AG04449 (cell line): ENCODE results near the gene ATG13.

Source experiments
- CTCF ChIA-PET: fragments of 350-600 bp; formaldehyde crosslinking; extraction: SDS; loops from one replicate; lab custom pipeline; 2021; ENCODE audit warnings: antibody characterized with exemption; lab: Yijun Ruan, JAX
- POLR2A ChIA-PET: fragments of 400-600, 350-600 bp; formaldehyde crosslinking; extraction: SDS; loops from one replicate; lab custom pipeline; 2020; ENCODE audit warnings: antibody characterized with exemption, inconsistent platforms; lab: Yijun Ruan, JAX
- DNase-seq: peaks from one replicate; pipeline ENCODE4 v3.0.0-alpha.2; 2010; ENCODE audit warnings: low read depth, low spot score
- H3K4me3 ChIP-seq: 2 replicates; pipeline ENCODE4 v1.5.1; 2011; ENCODE audit warnings: low read depth, mild to moderate bottlenecking, control low read depth, low read length
- TF ChIP-seq, protein P1 (sequence below): IDR thresholded peaks from one replicate; pipeline ENCODE4 v1.5.1; 2011; ENCODE audit warnings: mild to moderate bottlenecking, moderate library complexity, low read length, control low read depth, inconsistent platforms; ENCODE audit not compliant: insufficient read depth; ENCODE audit errors: missing control alignments

Gene ATG13

DNA sequence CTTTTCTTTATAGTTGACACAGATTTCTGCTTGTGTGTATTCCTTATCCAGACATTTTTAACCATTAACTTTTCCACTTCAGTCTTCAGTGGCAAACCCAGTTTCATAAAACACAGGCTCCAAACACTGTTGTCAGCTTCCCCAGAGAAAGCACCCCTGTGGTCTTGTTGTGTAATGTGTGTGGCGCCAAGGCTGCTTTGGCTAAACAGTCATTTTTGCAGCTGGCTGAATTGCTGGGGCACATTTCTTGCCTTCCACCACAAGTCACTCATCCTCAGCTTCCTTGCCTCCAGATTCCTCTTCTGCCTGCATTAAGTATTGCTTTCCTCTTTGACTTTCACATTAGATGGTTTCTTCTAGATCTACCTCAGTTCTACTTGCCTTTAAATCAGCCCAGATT lies 42.6 kb downstream of the ATG13 start:
- DNase-seq, result peak; percentile 70

DNA sequence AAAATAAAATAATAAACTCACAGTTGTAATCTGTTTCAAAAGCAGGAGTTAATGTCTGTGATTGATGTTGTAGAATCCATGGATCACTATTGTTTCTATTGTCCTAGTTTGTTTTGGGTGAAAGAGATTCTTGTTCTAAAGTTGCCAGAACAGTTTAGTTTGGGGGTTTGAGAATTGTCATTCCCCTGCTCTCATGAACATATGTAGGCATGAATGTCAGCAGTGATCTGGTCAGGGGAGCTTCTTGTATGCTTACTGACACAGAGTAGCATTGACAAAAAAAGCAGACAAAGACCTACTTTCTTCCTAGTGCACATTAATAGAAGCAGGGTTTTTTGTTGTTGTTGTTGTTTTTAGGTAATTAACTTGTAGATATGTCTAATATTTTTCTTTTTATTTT lies 44.5 kb downstream of the ATG13 start:
- CTCF ChIA-PET, result interaction anchor here (1.0 kb wide), 1 partner anchor 12 kb away, joined by 4 read pairs; no protein-coding TSS in a partner anchor
- H3K4me3 ChIP-seq, result no peak overlapping the region
- no peak for DNase-seq

More for the DNA sequence above, 42.6 kb downstream of the ATG13 start:
- CTCF ChIA-PET, result interaction anchor here (1.5 to 2.8 kb wide), 2 partner anchors 10 to 12 kb away, joined by 4 to 12 read pairs; no protein-coding TSS in a partner anchor
- H3K4me3 ChIP-seq, result no peak overlapping the region
- TF ChIP-seq, protein P1, sequence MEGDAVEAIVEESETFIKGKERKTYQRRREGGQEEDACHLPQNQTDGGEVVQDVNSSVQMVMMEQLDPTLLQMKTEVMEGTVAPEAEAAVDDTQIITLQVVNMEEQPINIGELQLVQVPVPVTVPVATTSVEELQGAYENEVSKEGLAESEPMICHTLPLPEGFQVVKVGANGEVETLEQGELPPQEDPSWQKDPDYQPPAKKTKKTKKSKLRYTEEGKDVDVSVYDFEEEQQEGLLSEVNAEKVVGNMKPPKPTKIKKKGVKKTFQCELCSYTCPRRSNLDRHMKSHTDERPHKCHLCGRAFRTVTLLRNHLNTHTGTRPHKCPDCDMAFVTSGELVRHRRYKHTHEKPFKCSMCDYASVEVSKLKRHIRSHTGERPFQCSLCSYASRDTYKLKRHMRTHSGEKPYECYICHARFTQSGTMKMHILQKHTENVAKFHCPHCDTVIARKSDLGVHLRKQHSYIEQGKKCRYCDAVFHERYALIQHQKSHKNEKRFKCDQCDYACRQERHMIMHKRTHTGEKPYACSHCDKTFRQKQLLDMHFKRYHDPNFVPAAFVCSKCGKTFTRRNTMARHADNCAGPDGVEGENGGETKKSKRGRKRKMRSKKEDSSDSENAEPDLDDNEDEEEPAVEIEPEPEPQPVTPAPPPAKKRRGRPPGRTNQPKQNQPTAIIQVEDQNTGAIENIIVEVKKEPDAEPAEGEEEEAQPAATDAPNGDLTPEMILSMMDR, result no peak
- POLR2A ChIA-PET, result no interaction called here

DNA sequence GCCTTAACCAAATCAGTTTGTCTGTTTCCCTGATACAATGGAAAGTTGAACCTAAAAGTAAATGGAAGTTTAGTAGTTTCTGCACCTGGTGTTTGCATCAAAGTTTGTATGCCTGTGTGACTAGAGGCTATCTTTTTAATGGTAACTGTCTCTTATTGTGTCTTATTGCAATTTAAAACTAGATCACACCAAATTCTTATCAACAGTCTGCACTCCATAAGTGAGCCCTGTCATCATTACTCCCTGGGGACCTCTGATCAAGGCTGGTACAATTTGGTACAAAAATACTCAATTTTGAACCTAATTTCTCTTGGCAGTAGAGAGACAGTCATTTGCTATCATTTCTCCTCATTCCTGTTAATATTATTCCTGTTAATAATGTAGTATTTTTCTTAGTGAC lies 45.0 kb downstream of the ATG13 start:
- TF ChIP-seq, protein P1, result no peak
- ChIA-PET POLR2A (no interaction called here), CTCF (interaction anchor here (1.0 to 1.4 kb wide), 3 partner anchors 9 to 13 kb away, joined by 4 read pairs; no protein-coding TSS in a partner anchor)
- no peak overlapping the region for H3K4me3 ChIP-seq
- no peak for DNase-seq

More for the DNA sequence above, 44.5 kb downstream of the ATG13 start:
- POLR2A ChIA-PET, result no interaction called here
- TF ChIP-seq, protein P1, result no peak

DNA sequence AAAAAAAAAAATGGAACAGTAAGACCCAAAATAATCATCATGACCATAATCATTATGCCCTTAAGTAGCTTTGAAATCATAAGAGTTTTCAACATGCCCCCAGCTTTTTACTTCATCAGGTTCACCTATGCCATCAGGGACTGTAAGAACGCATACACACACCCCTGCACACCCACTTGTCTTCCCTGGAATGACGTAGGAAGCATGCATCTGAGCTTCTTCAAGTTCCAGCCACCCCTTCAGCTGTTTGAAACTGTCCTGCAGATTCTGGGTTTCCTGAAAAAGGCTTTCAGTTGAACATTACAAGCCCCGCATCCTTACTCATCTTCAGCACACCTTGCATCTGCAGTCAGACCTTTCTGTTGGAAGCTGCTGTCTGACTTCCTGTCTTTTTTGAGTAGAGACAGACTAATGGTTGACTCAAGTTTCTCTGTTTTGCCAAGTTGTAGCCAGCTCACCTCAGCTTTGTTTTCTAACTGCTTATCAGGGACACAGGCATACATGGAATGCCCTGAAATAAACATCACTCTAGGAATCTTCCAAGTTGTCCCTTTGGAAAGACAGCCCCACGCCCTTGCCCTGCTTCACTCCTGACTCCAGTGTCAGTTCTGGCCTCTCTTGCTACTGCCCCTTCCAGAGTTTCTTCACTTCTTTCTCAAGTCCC lies 46.1 kb downstream of the ATG13 start:
- POLR2A ChIA-PET, result interaction anchor here (0.7 kb wide), 1 partner anchor 31 kb away, joined by 3 read pairs; no protein-coding TSS in a partner anchor
- no peak for DNase-seq
- TF ChIP-seq, protein P1, result no peak
- no peak overlapping the region for H3K4me3 ChIP-seq
- CTCF ChIA-PET, result interaction anchor here (1.4 kb wide), 2 partner anchors 8 to 12 kb away, joined by 4 read pairs; no protein-coding TSS in a partner anchor

DNA sequence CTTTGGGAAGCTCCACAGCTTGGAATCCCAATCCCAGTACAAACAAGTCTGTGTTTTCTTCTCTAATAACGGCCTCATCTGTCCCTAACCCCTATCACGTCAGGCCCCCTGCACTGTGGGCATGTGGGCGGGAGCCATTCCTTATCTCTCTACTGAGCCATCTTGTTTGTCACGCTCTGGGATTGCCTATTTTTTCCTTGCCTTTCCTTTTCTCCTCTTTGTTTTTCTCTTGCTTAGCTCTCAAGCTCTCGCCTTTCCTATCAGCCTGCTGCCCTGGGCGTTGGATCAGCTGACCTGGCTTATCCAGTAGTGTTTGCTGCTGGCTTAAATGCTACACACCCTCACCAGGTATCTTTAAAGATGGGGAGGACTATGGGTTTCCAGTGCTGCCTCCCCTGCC lies 47.3 kb downstream of the ATG13 start:
- TF ChIP-seq, protein P1, result no peak
- no peak for DNase-seq
- CTCF ChIA-PET, result interaction anchor here (1.1 kb wide), 1 partner anchor 8 kb away, joined by 3 read pairs; no protein-coding TSS in a partner anchor
- POLR2A ChIA-PET, result no interaction called here
- no peak overlapping the region for H3K4me3 ChIP-seq

DNA sequence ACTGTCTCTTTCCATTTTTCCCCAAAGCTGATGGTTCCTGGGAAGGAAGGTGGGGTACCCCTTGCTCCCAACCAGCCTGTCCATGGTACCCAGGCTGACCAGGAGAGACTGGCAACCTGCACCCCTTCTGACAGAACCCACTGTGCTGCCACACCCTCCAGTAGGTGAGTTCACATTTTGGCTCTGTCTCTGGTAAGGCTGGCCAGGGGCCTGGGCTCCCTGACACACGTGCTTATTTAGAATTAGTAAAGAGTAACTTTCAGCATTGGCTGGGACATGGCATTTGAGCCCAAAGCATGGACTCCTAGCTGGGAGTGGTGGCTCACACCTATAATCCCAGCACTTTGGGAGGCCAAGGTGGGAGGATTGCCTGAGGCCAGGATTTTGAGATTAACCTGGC lies 48.0 kb downstream of the ATG13 start:
- DNase-seq, result no peak
- no peak overlapping the region for H3K4me3 ChIP-seq
- TF ChIP-seq, protein P1, result no peak
- ChIA-PET POLR2A (no interaction called here), CTCF (interaction anchor here (1.1 kb wide), 1 partner anchor 9 kb away, joined by 3 read pairs; no protein-coding TSS in a partner anchor)
